ENCODE measurements around the gene BACH2.

DNA sequence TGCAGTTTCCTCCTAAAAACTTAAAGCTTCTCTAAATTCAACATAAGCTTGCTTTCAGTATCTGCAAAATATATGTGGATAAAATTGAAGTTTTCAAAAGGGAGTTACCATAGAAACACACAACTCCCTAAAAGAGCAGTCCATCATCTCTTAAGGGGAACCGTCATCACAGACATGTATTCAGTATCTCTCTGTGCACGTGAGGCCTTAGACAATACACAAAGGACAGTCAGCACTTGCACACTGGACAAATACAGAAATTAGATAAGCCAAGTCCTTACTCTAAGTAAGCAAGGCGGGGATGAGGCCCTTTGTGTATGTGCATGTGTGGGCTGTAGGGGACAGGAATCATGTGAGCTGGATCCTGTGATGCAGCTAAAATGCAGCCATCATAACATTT is 136.6 kb downstream of the BACH2 start:
- TF ChIP-seq, protein P1, sequence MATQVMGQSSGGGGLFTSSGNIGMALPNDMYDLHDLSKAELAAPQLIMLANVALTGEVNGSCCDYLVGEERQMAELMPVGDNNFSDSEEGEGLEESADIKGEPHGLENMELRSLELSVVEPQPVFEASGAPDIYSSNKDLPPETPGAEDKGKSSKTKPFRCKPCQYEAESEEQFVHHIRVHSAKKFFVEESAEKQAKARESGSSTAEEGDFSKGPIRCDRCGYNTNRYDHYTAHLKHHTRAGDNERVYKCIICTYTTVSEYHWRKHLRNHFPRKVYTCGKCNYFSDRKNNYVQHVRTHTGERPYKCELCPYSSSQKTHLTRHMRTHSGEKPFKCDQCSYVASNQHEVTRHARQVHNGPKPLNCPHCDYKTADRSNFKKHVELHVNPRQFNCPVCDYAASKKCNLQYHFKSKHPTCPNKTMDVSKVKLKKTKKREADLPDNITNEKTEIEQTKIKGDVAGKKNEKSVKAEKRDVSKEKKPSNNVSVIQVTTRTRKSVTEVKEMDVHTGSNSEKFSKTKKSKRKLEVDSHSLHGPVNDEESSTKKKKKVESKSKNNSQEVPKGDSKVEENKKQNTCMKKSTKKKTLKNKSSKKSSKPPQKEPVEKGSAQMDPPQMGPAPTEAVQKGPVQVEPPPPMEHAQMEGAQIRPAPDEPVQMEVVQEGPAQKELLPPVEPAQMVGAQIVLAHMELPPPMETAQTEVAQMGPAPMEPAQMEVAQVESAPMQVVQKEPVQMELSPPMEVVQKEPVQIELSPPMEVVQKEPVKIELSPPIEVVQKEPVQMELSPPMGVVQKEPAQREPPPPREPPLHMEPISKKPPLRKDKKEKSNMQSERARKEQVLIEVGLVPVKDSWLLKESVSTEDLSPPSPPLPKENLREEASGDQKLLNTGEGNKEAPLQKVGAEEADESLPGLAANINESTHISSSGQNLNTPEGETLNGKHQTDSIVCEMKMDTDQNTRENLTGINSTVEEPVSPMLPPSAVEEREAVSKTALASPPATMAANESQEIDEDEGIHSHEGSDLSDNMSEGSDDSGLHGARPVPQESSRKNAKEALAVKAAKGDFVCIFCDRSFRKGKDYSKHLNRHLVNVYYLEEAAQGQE (IDR thresholded peaks at IDR 0.05; ENCODE audit: insufficient read depth in 1 of 2, low read depth in 2 of 2, low read length in 2 of 2) = no peak
- TF ChIP-seq TAF1 (IDR thresholded peaks at IDR 0.05; ENCODE audit: borderline replicate concordance, insufficient read depth, low read length) = no peak
- no peak; the same call in 1 of the 2 replicates for TF ChIP-seq POLR2AphosphoS5 (IDR thresholded peaks at IDR 0.05; ENCODE audit: low read depth, low read length)
- no peak for TF ChIP-seq SIN3A (IDR thresholded peaks at IDR 0.05; ENCODE audit: borderline replicate concordance, insufficient read depth, low read length)
- no peak for TF ChIP-seq FOXP2 (optimal IDR thresholded peaks at IDR 0.05; ENCODE audit: borderline replicate concordance, extremely low read depth, extremely low read length, insufficient read depth)

Data from PFSK-1 (cell line).